ENCODE measurements around the gene SAMD7. TPM values are rescaled to one million over a fixed set of nuclear protein-coding genes. Genes with fewer than 3 reads are reported as not detected.

SAMD7 gene
- polyA plus RNA-seq, 3 donors: not detected

GRCh38 chr3:169901453-169901852, 9.9 kb upstream of the SAMD7 start:
- DNase-seq (ENCODE audit: extremely low read depth in 1 of 11, low read depth in 9 of 11, low spot score in 4 of 11): no peak

DNA sequence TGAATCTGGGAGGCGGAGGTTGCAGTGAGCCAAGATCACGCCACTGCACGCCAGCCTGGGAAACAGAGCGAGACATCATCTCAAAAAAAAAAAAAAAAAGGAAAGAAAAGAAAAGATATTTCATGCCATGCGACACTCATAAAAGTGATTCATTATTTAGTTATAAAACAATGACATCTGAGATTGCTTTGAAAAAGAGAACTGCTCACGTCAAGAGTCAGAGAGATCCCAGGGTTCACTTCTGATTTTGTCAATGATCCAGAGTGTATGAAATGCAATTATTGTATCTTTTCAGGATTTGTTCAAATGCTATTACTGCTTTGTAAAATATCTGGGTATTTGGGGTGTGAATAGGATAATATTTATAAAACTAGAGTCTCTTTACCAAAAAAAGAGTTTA, 6.0 kb upstream of the SAMD7 start:
- DNase-seq (ENCODE audit: extremely low read depth in 1 of 11, low read depth in 9 of 11, low spot score in 4 of 11): no peak

DNA sequence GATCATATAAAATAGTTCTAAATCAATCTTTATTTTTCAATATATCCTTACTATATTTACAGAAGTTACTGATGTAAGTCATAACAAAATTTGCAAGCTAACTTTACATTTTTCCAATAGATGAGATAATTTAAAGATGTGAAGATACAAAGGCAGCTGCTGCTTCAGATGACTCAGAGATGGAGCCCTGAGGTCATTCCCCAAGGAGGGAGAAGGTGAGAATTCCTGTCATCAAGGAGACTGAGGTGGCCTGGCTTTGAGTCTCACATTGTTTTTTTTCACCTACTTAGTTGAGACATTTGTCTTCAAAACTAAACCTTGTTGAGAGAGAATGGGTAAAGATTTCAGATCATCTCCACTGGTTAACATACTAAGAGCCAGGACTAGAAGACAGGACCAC, 3.9 kb upstream of the SAMD7 start:
- DNase-seq (ENCODE audit: extremely low read depth in 1 of 11, low read depth in 9 of 11, low spot score in 4 of 11): no peak

DNA sequence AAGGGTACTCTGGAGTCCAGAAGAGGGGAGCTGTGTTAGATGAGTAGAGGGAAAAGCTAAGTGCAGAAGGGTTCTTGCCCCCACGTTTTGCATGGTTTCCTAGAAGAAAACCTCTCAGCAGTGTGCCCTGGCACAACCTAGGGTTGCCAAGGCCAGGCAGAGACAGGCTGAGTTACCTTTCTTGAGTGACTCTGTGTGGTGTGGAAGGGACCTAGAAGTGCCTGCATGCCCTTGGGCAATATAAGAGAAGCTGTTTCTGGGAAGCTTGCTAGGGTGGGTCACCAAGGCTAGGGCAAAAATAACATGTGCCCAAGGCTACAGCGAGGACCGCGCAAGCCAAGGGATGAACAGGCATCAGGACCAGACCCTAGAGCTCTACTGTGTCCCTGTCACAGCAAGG, 3.4 kb upstream of the SAMD7 start:
- DNase-seq (ENCODE audit: extremely low read depth in 1 of 11, low read depth in 9 of 11, low spot score in 4 of 11): no peak

DNA sequence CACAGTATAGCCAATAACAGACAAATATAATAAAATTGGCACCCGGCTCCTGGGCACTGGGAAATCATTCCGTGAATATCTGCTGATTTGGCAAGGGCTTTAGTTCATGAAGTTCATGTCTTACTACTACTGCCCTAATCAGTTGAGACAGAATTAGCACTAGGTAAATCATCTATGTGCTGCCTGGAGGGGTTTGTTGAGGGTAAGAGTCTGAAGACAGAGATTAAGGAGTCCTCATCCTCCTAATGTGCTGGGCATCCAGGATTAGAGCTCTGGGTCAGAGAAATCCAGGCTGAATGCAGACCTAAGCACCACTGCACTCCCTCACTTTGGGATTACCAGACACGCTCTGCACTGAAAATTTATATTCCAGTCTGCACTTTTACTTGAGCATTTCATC, 2.0 kb downstream of the SAMD7 start:
- DNase-seq (ENCODE audit: extremely low read depth in 1 of 11, low read depth in 9 of 11, low spot score in 4 of 11): no peak

DNA sequence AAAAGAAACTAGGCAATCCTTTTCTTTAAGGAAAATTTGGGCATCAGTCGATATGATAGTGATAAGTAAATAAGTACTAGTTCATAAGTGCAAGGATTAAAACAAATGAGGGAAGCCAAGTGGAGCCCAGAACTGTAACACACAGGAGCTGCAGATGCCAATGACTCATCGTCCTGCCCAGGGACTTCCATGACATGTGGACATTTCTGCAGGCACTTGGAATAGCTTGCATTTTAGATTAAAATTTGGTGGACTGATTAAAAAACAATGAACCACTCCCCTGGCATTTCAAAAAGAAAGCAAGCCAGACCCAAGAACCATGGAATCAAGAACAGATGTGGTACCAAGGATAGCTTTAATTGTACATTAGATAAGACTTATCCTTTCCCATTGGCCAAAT, 2.9 kb downstream of the SAMD7 start:
- DNase-seq (ENCODE audit: extremely low read depth in 1 of 11, low read depth in 9 of 11, low spot score in 4 of 11): no peak

DNA sequence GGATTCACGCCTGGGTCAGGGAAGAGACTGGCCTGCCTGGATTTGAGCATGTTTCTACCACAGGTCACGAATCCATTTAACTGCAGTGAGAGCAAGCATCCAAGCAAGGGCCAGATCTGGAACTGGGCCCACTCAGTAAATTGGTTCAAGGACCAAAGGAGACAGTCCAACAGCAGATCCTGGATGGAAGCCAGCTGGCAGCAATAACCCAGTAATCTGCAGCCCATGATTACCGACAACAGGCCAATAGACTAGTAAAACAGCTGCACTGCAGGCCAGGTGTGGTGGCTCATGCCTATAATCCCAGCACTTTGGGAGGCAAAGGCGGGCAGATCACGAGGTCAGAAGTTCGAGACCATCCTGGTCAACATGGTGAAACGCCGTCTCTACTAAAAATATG, 11.8 kb downstream of the SAMD7 start:
- peak in 7 of 11 donors; percentile 3 to 47 (median 14) for DNase-seq (ENCODE audit: extremely low read depth in 1 of 11, low read depth in 9 of 11, low spot score in 4 of 11)

GRCh38 chr3:169923831-169924230, 12.5 kb downstream of the SAMD7 start:
- DNase-seq (ENCODE audit: extremely low read depth in 1 of 11, low read depth in 9 of 11, low spot score in 4 of 11): no peak

DNA sequence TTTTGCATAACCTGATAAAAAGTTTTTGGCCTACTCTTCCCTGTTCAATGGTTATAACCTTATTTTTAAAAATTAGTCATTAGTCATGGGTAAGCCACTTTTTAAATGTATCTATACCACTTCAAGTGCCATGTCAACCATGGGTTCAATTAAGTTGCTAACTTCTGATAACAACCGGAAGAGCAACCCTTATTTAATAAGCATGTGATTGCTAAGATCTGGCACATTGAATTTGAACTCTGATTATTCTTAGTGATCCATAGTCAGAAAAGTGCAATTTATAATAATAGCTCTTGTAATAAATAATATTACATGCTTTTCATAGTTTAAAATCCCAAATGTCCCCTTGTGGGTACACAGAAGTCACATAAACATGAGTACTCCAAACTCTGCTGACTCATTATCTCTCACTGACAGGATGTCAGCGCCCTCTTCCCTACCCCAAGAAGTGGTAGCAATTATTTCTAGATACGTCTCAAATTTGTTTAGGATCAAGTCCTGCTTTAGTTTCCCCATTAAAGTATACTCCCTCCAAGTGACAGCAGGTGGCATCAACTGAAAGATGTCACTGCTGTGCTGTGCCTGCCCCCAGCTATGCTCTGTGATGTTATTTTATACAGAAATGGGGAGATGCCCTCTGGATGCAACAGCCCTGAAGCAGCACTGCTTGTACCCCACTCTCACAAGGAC, 18.6 kb downstream of the SAMD7 start:
- DNase-seq (ENCODE audit: extremely low read depth in 1 of 11, low read depth in 9 of 11, low spot score in 4 of 11): no peak

DNA sequence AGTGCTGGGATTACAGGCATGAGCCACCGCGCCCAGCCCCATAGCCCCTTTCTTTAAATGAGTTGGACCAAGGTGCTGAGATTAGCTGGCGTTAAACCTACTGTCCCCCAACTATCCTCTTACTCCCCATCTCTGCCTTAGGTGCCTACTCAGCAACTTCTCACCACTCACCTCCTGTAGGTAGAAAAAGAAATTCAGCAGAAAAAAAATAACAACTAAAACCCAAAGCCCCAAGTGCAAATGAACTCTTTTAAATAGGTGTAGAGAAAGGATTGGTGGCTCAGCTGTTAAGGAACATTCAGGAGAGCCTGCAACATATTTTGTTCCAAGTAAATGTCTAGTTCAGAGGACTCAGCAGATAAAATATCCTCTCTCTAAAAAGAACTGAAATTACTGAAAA, 19.5 kb downstream of the SAMD7 start:
- DNase-seq (ENCODE audit: extremely low read depth in 1 of 11, low read depth in 9 of 11, low spot score in 4 of 11): no peak

- DNase-seq (ENCODE audit: extremely low read depth in 1 of 11, low read depth in 9 of 11, low spot score in 4 of 11): no peak
Measured at GRCh38 chr3:169931747-169932520, 20.6 kb downstream of the SAMD7 start.

DNA sequence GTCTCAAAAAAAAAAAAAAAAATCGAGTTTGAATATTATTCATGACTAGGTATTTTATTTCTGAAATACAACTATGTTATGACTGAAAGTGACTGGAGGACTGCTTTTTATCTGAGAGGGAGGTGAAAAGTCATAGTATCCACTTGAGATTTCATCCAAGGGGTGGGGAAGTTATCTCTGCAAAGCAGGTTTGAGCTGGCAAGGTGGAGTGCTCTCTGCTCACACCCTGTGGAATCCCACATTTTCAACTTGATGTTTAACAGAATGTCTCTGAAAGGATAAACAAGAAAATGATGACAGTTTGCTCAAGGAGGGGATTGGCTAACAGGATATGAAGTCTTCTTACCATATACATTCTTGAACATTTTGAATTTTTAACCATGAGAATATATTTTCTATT, 27.9 kb downstream of the SAMD7 start:
- no peak for DNase-seq (ENCODE audit: extremely low read depth in 1 of 11, low read depth in 9 of 11, low spot score in 4 of 11)

DNA sequence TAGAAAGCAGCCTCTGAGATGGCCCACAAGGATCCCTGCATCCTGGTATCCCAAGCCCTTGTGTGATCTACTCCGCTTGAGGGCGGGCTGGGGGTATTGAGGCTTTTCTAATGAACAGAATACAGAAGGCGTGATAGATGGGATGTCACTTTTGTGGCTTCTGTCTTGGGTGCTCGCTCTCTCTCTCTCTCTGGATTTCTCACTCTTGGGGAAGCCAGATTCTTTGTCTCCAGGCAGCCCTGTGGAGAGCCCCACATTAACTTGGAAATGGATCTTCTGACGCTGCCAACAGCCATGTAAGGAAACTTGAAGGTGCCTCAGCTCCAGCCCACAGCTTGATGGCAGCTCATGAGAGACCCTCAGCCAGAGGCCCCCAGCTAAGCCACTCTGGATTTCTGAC, 28.4 kb downstream of the SAMD7 start:
- no peak for DNase-seq (ENCODE audit: extremely low read depth in 1 of 11, low read depth in 9 of 11, low spot score in 4 of 11)

- DNase-seq (ENCODE audit: extremely low read depth in 1 of 11, low read depth in 9 of 11, low spot score in 4 of 11): no peak
Measured at GRCh38 chr3:169940470-169941181, 29.3 kb downstream of the SAMD7 start.

- DNase-seq (ENCODE audit: extremely low read depth in 1 of 11, low read depth in 9 of 11, low spot score in 4 of 11): no peak
Measured at GRCh38 chr3:169945313-169945712, 33.9 kb downstream of the SAMD7 start.

- no peak for DNase-seq (ENCODE audit: extremely low read depth in 1 of 11, low read depth in 9 of 11, low spot score in 4 of 11)
Measured at GRCh38 chr3:169946336-169946735, 35.0 kb downstream of the SAMD7 start.

DNA sequence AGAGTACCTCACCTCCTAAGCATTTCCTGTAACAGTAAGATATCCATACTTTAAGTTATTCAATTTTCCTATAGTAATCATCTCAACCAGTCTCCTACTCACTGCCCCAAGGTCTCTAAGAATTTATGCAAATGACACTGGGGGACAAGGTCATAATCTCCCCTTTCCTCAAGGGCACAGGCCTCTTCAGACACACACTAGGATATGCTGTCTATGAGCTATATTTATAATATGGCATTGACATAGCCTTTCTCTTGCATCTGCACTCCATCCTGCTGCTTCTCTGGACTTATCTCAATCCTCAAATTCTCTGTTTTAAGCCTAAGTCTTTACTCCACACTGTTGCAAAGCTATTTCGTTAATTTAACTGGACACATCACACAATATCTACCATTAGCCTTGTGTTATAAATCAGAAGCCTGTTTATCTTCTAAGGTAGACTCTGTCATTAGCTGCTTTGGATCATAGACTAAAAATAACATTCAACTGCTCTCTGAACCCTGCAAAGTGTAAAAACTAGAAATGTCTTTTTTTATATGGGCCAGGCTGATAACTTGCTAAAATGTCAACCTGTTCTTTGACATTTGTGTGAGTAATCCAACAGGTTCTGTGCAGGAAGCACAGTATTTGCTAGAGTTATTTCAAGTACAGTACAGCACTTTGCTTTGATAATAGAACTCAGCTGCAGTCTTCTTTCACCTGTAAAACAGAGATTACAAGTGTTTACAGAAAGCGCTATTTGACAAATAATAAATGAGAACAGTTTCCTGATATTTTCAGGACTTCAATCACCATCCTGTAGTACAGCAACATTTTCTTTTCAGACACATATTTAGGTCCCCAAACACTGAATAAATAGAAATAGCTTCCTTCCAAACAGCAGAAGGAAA, 37.4 kb downstream of the SAMD7 start:
- no peak for DNase-seq (ENCODE audit: extremely low read depth in 1 of 11, low read depth in 9 of 11, low spot score in 4 of 11)

DNA sequence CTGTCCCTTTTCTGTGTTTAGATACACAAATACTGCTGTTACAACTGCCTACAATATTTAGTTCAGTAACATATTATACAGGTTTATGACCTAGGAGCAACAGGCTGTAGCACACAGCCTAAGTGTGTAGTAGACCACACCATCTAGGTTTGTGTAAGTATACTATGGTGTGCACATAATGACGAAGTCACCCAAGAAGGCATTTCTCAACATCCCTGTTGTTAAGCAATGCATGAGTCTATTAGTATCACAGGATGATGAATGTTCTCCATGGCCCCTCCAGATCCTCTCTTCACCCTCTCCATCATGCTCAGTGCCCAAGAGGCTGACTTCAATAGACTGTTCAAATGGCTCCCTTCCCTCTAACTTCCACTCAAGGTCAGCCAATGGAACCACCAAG, 40.7 kb downstream of the SAMD7 start:
- DNase-seq (ENCODE audit: extremely low read depth in 1 of 11, low read depth in 9 of 11, low spot score in 4 of 11): no peak

DNA sequence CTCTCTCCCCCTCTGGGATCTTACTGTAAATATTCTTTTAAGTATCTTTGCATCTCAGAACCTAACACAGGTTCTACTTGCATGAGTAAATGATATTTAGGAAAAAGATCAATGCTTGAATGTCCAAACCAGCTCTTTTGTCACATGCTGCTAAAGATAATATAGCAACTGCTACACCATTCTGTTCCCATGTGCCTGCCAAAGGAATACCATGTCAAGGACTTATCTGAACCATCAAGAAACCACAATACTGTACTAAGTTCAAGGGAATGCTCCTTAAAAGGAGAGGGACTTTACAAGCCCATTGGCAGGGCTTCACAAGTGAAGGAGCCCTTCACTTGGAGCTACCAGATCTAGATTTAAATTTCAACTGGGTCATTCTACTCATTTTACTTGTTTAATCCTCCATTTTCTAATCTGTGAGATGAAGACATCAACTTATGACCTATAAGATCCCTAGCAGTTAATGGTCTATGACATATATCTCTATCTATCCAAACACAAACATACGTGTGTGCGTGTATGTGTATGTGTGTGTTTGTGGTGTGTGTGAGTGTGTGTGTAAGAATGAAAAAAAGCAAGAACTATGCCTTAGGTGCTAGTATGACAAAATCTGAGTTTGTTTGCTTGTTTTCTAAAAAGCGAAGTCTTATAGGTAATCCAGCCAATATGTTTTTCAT, 42.2 kb downstream of the SAMD7 start:
- no peak for DNase-seq (ENCODE audit: extremely low read depth in 1 of 11, low read depth in 9 of 11, low spot score in 4 of 11)

All from renal cortex interstitium (tissue), 11 donors.